Mesendoderm (in vitro differentiated cells): ENCODE data around the gene LCTL.

Experiments used
- DNase-seq: peaks from one replicate; pipeline ENCODE4 v3.0.0; 2013
- H2AK5ac ChIP-seq: 2 replicates; pipeline ENCODE4 v1.6.1; 2013; ENCODE audit warnings: low read length, inconsistent platforms
- H2BK120ac ChIP-seq: 2 replicates; pipeline ENCODE4 v1.6.1; 2013; ENCODE audit warnings: low read depth, mild to moderate bottlenecking, low read length, moderate library complexity, mixed read lengths
- H2BK15ac ChIP-seq: replicated peaks from 2 replicates; pipeline ENCODE4 v1.6.1; 2013; ENCODE audit warnings: low read depth, mild to moderate bottlenecking, moderate library complexity
- H2BK5ac ChIP-seq: 2 replicates; pipeline ENCODE4 v1.6.1; 2013; ENCODE audit warnings: low read length, inconsistent platforms
- H3K18ac ChIP-seq: 2 replicates; pipeline ENCODE4 v1.6.1; 2013; ENCODE audit warnings: mild to moderate bottlenecking, low read length, mixed read lengths
- H3K23ac ChIP-seq: one replicate; pipeline ENCODE4 v1.6.1; 2013; ENCODE audit warnings: low read length
- H3K27ac ChIP-seq: 2 replicates; pipeline ENCODE4 v1.5.1; 2013; ENCODE audit warnings: low read depth, mild to moderate bottlenecking, inconsistent platforms, low read length, moderate library complexity
- H3K27me3 ChIP-seq: 2 replicates; pipeline ENCODE4 v1.6.1; 2013; ENCODE audit warnings: low read length, control low read depth, mild to moderate bottlenecking, inconsistent platforms; ENCODE audit not compliant: insufficient read depth, poor library complexity
- H3K36me3 ChIP-seq: 2 replicates; pipeline ENCODE4 v1.6.1; 2013; ENCODE audit warnings: low read length, inconsistent platforms; ENCODE audit not compliant: control insufficient read depth, insufficient read depth
- H3K4ac ChIP-seq: one replicate; pipeline ENCODE4 v1.6.1; 2013; ENCODE audit warnings: low read depth, mild to moderate bottlenecking, low read length, moderate library complexity
- H3K4me1 ChIP-seq: 2 replicates; pipeline ENCODE4 v1.6.1; 2013; ENCODE audit warnings: low read depth, low read length, inconsistent platforms; ENCODE audit not compliant: control insufficient read depth
- H3K4me2 ChIP-seq: 2 replicates; pipeline ENCODE4 v1.6.1; 2013; ENCODE audit warnings: low read length
- H3K4me3 ChIP-seq: 2 replicates; pipeline ENCODE4 v1.5.1; 2013; ENCODE audit warnings: mild to moderate bottlenecking, low read length
- H3K56ac ChIP-seq: one replicate; pipeline ENCODE4 v1.6.1; 2013; ENCODE audit warnings: low read length
- H3K79me1 ChIP-seq: 2 replicates; pipeline ENCODE4 v1.6.1; 2013; ENCODE audit warnings: low read length, inconsistent platforms
- H3K79me2 ChIP-seq: 2 replicates; pipeline ENCODE4 v1.6.1; 2013; ENCODE audit warnings: mild to moderate bottlenecking, low read length; ENCODE audit not compliant: control insufficient read depth, insufficient read depth
- H3K9ac ChIP-seq: 2 replicates; pipeline ENCODE4 v1.6.1; 2013; ENCODE audit warnings: low read length, inconsistent platforms
- H4K5ac ChIP-seq: one replicate; pipeline ENCODE4 v1.6.1; 2013; ENCODE audit warnings: low read length
- H4K8ac ChIP-seq: one replicate; pipeline ENCODE4 v1.6.1; 2013; ENCODE audit warnings: low read depth, mild to moderate bottlenecking, control low read depth, low read length, moderate library complexity
- WGBS: extraction: QIAGEN DNeasy Blood & Tissue Kit; methylation state at CpG from one replicate; pipeline ENCODE4 v1.1.7; 2013; ENCODE audit warnings: low lambda C conversion rate, missing lambda C conversion rate; ENCODE audit not compliant: insufficient coverage; ENCODE audit errors: extremely low coverage; 5-methylcytosine and 5-hydroxymethylcytosine counted together

The LCTL gene

GRCh38 chr15:66594344-66594743 is 28.5 kb upstream of the LCTL start:
- Histone ChIP-seq H4K8ac (no peak overlapping the region), H2AK5ac (no peak overlapping the region), H2BK15ac (no peak overlapping the region), H2BK5ac (no peak overlapping the region), H3K56ac (peak overlapping the region; percentile 30), H3K4me3 (no peak overlapping the region), H3K79me1 (no peaks in the 10 kb centered on the region), H3K23ac (no peak overlapping the region), H3K27ac (no peak overlapping the region), H3K4ac (peak overlapping the region; percentile 17), H3K18ac (no peak overlapping the region), H3K9ac (no peak overlapping the region), H3K4me2 (no peak overlapping the region), H3K4me1 (peaks cover 21% of the 10 kb centered on the region), H3K36me3 (no peaks in the 10 kb centered on the region), H3K27me3 (no peaks in the 10 kb centered on the region), H4K5ac (no peak overlapping the region), H3K79me2 (no peaks in the 10 kb centered on the region), H2BK120ac (no peak overlapping the region)
- DNase-seq = no peak
- no CpG with 5 or more reads among the region's 10 CpGs for WGBS

- no peak overlapping the region for H3K4ac ChIP-seq
- H3K4me1 ChIP-seq = peaks cover 21% of the 10 kb centered on the region
- H3K79me2 ChIP-seq = no peaks in the 10 kb centered on the region
- H3K23ac ChIP-seq = no peak overlapping the region
- peak overlapping the region; percentile 56 for H2BK5ac ChIP-seq
- H4K5ac ChIP-seq = no peak overlapping the region
- no peak for DNase-seq
- peak overlapping the region; percentile 56 for H3K27ac ChIP-seq
- no peak overlapping the region for H4K8ac ChIP-seq
- no peak overlapping the region for H2BK120ac ChIP-seq
- H3K4me2 ChIP-seq = no peak overlapping the region
- H3K36me3 ChIP-seq = no peaks in the 10 kb centered on the region
- H3K56ac ChIP-seq = peak overlapping the region; percentile 63
- no peak overlapping the region for H3K9ac ChIP-seq
- peak overlapping the region; percentile 34 for H3K18ac ChIP-seq
- H2BK15ac ChIP-seq = no peak overlapping the region
- H3K79me1 ChIP-seq = no peaks in the 10 kb centered on the region
- no peak overlapping the region for H3K4me3 ChIP-seq
- WGBS = no CpG with 5 or more reads among the region's 3 CpGs
- H2AK5ac ChIP-seq = peak overlapping the region; percentile 15
- H3K27me3 ChIP-seq = no peaks in the 10 kb centered on the region
These were observed 27.5 kb upstream of the LCTL start for GRCh38 chr15:66593219-66593780.

- H3K36me3 ChIP-seq = no peaks in the 10 kb centered on the region
- no peak overlapping the region for H2BK15ac ChIP-seq
- H3K56ac ChIP-seq = peak overlapping the region; percentile 67
- H3K79me2 ChIP-seq = no peaks in the 10 kb centered on the region
- H2BK5ac ChIP-seq = peak overlapping the region; percentile 56
- H3K4me3 ChIP-seq = no peak overlapping the region
- H3K4me1 ChIP-seq = peaks cover 21% of the 10 kb centered on the region
- H3K4ac ChIP-seq = no peak overlapping the region
- H3K18ac ChIP-seq = peak overlapping the region; percentile 21
- peak; percentile 98 for DNase-seq
- H3K27ac ChIP-seq = peak overlapping the region; percentile 56
- no peak overlapping the region for H3K4me2 ChIP-seq
- no peaks in the 10 kb centered on the region for H3K79me1 ChIP-seq
- no peak overlapping the region for H4K8ac ChIP-seq
- no CpG with 5 or more reads among the region's 12 CpGs for WGBS
- H3K27me3 ChIP-seq = no peaks in the 10 kb centered on the region
- H3K9ac ChIP-seq = no peak overlapping the region
- H3K23ac ChIP-seq = no peak overlapping the region
- H2AK5ac ChIP-seq = no peak overlapping the region
- no peak overlapping the region for H4K5ac ChIP-seq
- no peak overlapping the region for H2BK120ac ChIP-seq
These were observed 26.9 kb upstream of the LCTL start for GRCh38 chr15:66592505-66593218.

GRCh38 chr15:66591322-66591862 is 25.6 kb upstream of the LCTL start:
- Histone ChIP-seq H3K4me2 (no peak overlapping the region), H2BK15ac (no peak overlapping the region), H4K5ac (no peak overlapping the region), H3K56ac (no peak overlapping the region), H2AK5ac (peak overlapping the region; percentile 25), H3K4me3 (no peak overlapping the region), H3K4me1 (peaks cover 21% of the 10 kb centered on the region), H3K4ac (peak overlapping the region; percentile 9), H3K23ac (no peak overlapping the region), H3K79me1 (no peaks in the 10 kb centered on the region), H2BK5ac (no peak overlapping the region), H3K9ac (no peak overlapping the region), H3K27me3 (no peaks in the 10 kb centered on the region), H2BK120ac (no peak overlapping the region), H4K8ac (no peak overlapping the region), H3K27ac (no peak overlapping the region), H3K18ac (peak overlapping the region; percentile 16), H3K36me3 (no peaks in the 10 kb centered on the region), H3K79me2 (no peaks in the 10 kb centered on the region)
- no peak for DNase-seq
- no CpG with 5 or more reads among the region's 4 CpGs for WGBS

- peak; percentile 69 for DNase-seq
- Histone ChIP-seq H3K4me3 (no peak overlapping the region), H3K79me2 (no peaks in the 10 kb centered on the region), H3K36me3 (no peaks in the 10 kb centered on the region), H2AK5ac (no peak overlapping the region), H3K23ac (no peak overlapping the region), H3K56ac (no peak overlapping the region), H2BK15ac (no peak overlapping the region), H3K79me1 (no peaks in the 10 kb centered on the region), H2BK5ac (no peak overlapping the region), H3K18ac (no peak overlapping the region), H3K27ac (no peak overlapping the region), H3K9ac (no peak overlapping the region), H3K4ac (no peak overlapping the region), H2BK120ac (no peak overlapping the region), H4K8ac (no peak overlapping the region), H3K27me3 (no peaks in the 10 kb centered on the region), H4K5ac (no peak overlapping the region), H3K4me1 (peaks cover 21% of the 10 kb centered on the region), H3K4me2 (no peak overlapping the region)
- WGBS = no CpG with 5 or more reads among the region's 2 CpGs
These were observed 24.6 kb upstream of the LCTL start for GRCh38 chr15:66590435-66590834.
